PC-3 (cell line): ENCODE results near the gene AGBL1.

Experiments
- EZH2 ChIP-seq: fragments of 300-600 bp; sonication (generic); IDR thresholded peaks from one replicate; pipeline ENCODE4 v1.6.1; 2017; ENCODE audit warnings: antibody characterized with exemption, mild to moderate bottlenecking, low read length; ENCODE audit not compliant: unreplicated experiment
- TF ChIP-seq, protein P1 (sequence below): fragments of 300-600 bp; sonication (generic); conservative IDR thresholded peaks from 2 replicates; pipeline ENCODE4 v1.5.1; 2017; ENCODE audit warnings: antibody characterized with exemption, low read depth, mild to moderate bottlenecking, low read length

DNA sequence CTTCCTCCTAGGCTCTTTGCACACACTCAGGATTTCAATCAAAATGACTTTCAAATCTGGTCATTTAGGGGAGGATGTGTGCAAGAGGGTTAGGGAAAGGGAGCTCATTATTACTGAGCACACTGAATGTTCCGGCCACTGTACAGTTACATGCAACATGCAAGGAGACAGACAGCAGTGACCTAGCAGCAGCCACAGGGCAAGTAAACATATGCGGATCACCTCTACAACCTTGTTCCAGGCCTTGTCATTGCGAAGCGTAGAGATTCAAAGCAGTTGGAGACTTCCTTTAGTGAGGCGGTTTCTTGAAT, 837.6 kb downstream of the AGBL1 start:
- TF ChIP-seq, protein P1, sequence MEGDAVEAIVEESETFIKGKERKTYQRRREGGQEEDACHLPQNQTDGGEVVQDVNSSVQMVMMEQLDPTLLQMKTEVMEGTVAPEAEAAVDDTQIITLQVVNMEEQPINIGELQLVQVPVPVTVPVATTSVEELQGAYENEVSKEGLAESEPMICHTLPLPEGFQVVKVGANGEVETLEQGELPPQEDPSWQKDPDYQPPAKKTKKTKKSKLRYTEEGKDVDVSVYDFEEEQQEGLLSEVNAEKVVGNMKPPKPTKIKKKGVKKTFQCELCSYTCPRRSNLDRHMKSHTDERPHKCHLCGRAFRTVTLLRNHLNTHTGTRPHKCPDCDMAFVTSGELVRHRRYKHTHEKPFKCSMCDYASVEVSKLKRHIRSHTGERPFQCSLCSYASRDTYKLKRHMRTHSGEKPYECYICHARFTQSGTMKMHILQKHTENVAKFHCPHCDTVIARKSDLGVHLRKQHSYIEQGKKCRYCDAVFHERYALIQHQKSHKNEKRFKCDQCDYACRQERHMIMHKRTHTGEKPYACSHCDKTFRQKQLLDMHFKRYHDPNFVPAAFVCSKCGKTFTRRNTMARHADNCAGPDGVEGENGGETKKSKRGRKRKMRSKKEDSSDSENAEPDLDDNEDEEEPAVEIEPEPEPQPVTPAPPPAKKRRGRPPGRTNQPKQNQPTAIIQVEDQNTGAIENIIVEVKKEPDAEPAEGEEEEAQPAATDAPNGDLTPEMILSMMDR, result no peak
- no peak for TF ChIP-seq EZH2
